HEK293 (cell line): ENCODE measurements around the gene C6orf15.
"Not testable (repeated sequence)": the region's sequence is repeated elsewhere in the genome, so short reads cannot be mapped to it uniquely, and the experiment has no call there.

ENCODE experiments used
- CTCF ChIA-PET: fragments of 350-600 bp; formaldehyde crosslinking; extraction: SDS; loops from one replicate; lab custom pipeline; 2021; ENCODE audit warnings: antibody characterized with exemption; lab: Yijun Ruan, JAX
- POLR2A ChIA-PET: fragments of 300-600 bp; formaldehyde crosslinking; extraction: SDS; loops from one replicate; lab custom pipeline; 2020; ENCODE audit warnings: antibody characterized with exemption, inconsistent platforms; lab: Yijun Ruan, JAX
- H3K27ac ChIP-seq: fragments of 200-500 bp; sonication (Bioruptor generic); 2 replicates; pipeline ENCODE4 v1.5.1; 2014; ENCODE audit warnings: low read depth, low read length, control low read depth, inconsistent platforms; ENCODE audit errors: extremely low read depth
- H3K36me3 ChIP-seq, 2 experiments: fragments of 200-500 bp in 1 of 2; sonication (Bioruptor generic) in 1 of 2; 1 replicate in 1 of 2; 2 replicates in 1 of 2; pipeline ENCODE4 v1.5.1; 2014 to 2017; ENCODE audit warnings: inconsistent platforms in 2 of 2, low read length in 2 of 2; ENCODE audit not compliant: control insufficient read depth in 2 of 2, insufficient read depth in 1 of 2
- H3K4me1 ChIP-seq: fragments of 200-500 bp; sonication (Bioruptor generic); 2 replicates; pipeline ENCODE4 v1.5.1; 2014; ENCODE audit warnings: mild to moderate bottlenecking, low read length, inconsistent platforms; ENCODE audit not compliant: control insufficient read depth, insufficient read depth
- H3K4me3 ChIP-seq: 2 replicates; pipeline ENCODE4 v1.5.1; 2011; ENCODE audit warnings: low read depth, mild to moderate bottlenecking, control low read depth, low read length, moderate library complexity
- H3K9me3 ChIP-seq: fragments of 200-500 bp; sonication (Bioruptor generic); 2 replicates; pipeline ENCODE4 v1.5.1; 2014; ENCODE audit warnings: low read depth, low read length, inconsistent platforms; ENCODE audit not compliant: control insufficient read depth, insufficient read depth
- CTCF ChIP-seq: fragments of 450-650 bp; formaldehyde crosslinking; IDR thresholded peaks from 2 replicates; pipeline ENCODE4 v1.5.1; 2016; ENCODE audit warnings: missing biosample characterization, missing genetic modification characterization
- MYNN ChIP-seq: fragments of 450-650 bp; formaldehyde crosslinking; IDR thresholded peaks from 2 replicates; pipeline ENCODE4 v1.5.1; 2016; ENCODE audit warnings: missing biosample characterization, missing genetic modification characterization, borderline replicate concordance
- ZBTB17 ChIP-seq: fragments of 450-650 bp; formaldehyde crosslinking; IDR thresholded peaks from 2 replicates; pipeline ENCODE4 v1.5.1; 2016; ENCODE audit warnings: missing biosample characterization, missing genetic modification characterization
- ZBTB48 ChIP-seq: fragments of 450-650 bp; formaldehyde crosslinking; IDR thresholded peaks from 2 replicates; pipeline ENCODE4 v1.5.1; 2016; ENCODE audit warnings: missing biosample characterization, missing genetic modification characterization
- ZFHX2 ChIP-seq: fragments of 450-650 bp; formaldehyde crosslinking; conservative IDR thresholded peaks from 2 replicates; pipeline ENCODE4 v1.5.1; 2016; ENCODE audit warnings: missing biosample characterization, missing genetic modification characterization
- ZIC2 ChIP-seq: fragments of 450-650 bp; formaldehyde crosslinking; IDR thresholded peaks from 2 replicates; pipeline ENCODE4 v1.5.1; 2016; ENCODE audit warnings: missing biosample characterization, missing genetic modification characterization
- ZNF2 ChIP-seq: fragments of 450-650 bp; formaldehyde crosslinking; IDR thresholded peaks from 2 replicates; pipeline ENCODE4 v1.5.1; 2016; ENCODE audit warnings: missing biosample characterization, missing genetic modification characterization
- ZNF335 ChIP-seq: fragments of 450-650 bp; formaldehyde crosslinking; conservative IDR thresholded peaks from 2 replicates; pipeline ENCODE4 v1.5.1; 2016; ENCODE audit warnings: missing biosample characterization, missing genetic modification characterization
- ZNF513 ChIP-seq: fragments of 450-650 bp; IDR thresholded peaks from 2 replicates; pipeline ENCODE4 v1.5.1; 2018; ENCODE audit warnings: missing biosample characterization, missing genetic modification characterization
- ZNF654 ChIP-seq: fragments of 450-650 bp; formaldehyde crosslinking; IDR thresholded peaks from 2 replicates; pipeline ENCODE4 v1.5.1; 2016; ENCODE audit warnings: low read depth, missing biosample characterization, missing genetic modification characterization
- ZNF658 ChIP-seq: fragments of 450-650 bp; formaldehyde crosslinking; IDR thresholded peaks from 2 replicates; pipeline ENCODE4; 2016; ENCODE audit warnings: missing biosample characterization, missing genetic modification characterization
- ZNF660 ChIP-seq: fragments of 450-650 bp; IDR thresholded peaks from 2 replicates; pipeline ENCODE4 v1.5.1; 2018; ENCODE audit warnings: missing biosample characterization, mild to moderate bottlenecking, missing genetic modification characterization
- ZNF664 ChIP-seq: fragments of 450-650 bp; formaldehyde crosslinking; IDR thresholded peaks from 2 replicates; pipeline ENCODE4 v1.5.1; 2016; ENCODE audit warnings: missing biosample characterization, missing genetic modification characterization

Gene C6orf15

GRCh38 chr6:31070711-31071197 lies 41.6 kb downstream of the C6orf15 start (continued):
- peak; percentile 90 for TF ChIP-seq ZNF654
- TF ChIP-seq ZFHX2 (tag by site-specific recombination) = peak; percentile 22; the same call in 1 of the 2 replicates
- 0 out of 2 replicates have a peak, but pooled peaks have one; percentile 32 for TF ChIP-seq ZNF2 (tag by site-specific recombination)

- TF ChIP-seq ZIC2 = no peak
- TF ChIP-seq MYNN (tag by site-specific recombination) = peak; percentile 95
- TF ChIP-seq ZNF660 (tag by site-specific recombination) = 0 out of 2 replicates have a peak, but pooled peaks have one; percentile 27
- TF ChIP-seq CTCF (tag by site-specific recombination) = peak; percentile 75
- 0 out of 2 replicates have a peak, but pooled peaks have one; percentile 10 for TF ChIP-seq ZNF513 (tag by site-specific recombination)
- TF ChIP-seq ZBTB17 (tag by site-specific recombination) = 0 out of 2 replicates have a peak, but pooled peaks have one; percentile 17
- no peak for TF ChIP-seq ZBTB48 (tag by site-specific recombination)
- peak; percentile 66 for TF ChIP-seq ZNF654
- TF ChIP-seq ZNF658 (tag by site-specific recombination) = no peak
- TF ChIP-seq ZNF335 = peak; percentile 62; the same call in 1 of the 2 replicates
- Histone ChIP-seq H3K4me3 (no peak overlapping the region), H3K36me3 (no peaks in the 10 kb centered on the region), H3K27ac (no peak overlapping the region), H3K9me3 (no peaks in the 10 kb centered on the region), H3K4me1 (peaks cover 17% of the 10 kb centered on the region)
- POLR2A ChIA-PET = no interaction called here
- CTCF ChIA-PET = interaction anchor here (0.5 to 3.9 kb wide), 38 partner anchors 8 to 721 kb away, joined by 3 to 103 read pairs (median 5); partner anchors contain the start of genes ATP6V1G2, MUCL3, PSORS1C1 and VARS2
Measured at GRCh38 chr6:31068669-31069340, 43.6 kb downstream of the C6orf15 start.

GRCh38 chr6:31067891-31068668 lies 44.3 kb downstream of the C6orf15 start:
- POLR2A ChIA-PET, H3K4me3 ChIP-seq, H3K27ac ChIP-seq, H3K9me3 ChIP-seq, H3K36me3 ChIP-seq: not testable (repeated sequence)
- peaks cover 11% of the 10 kb centered on the region for H3K4me1 ChIP-seq
- CTCF ChIA-PET = interaction anchor here (0.6 to 3.9 kb wide), 20 partner anchors 7 to 721 kb away, joined by 3 to 103 read pairs (median 11); partner anchors contain the start of genes MUCL3 and VARS2
- TF ChIP-seq ZNF664 (tag by site-specific recombination) = peak; percentile 95

- H3K36me3 ChIP-seq, H3K4me3 ChIP-seq, H3K4me1 ChIP-seq, CTCF ChIA-PET, POLR2A ChIA-PET, H3K27ac ChIP-seq, H3K9me3 ChIP-seq: not testable (repeated sequence)
Measured at GRCh38 chr6:31067028-31067427, 45.3 kb downstream of the C6orf15 start.
